ENCODE measurements around the gene HABP4.

The HABP4 gene

DNA sequence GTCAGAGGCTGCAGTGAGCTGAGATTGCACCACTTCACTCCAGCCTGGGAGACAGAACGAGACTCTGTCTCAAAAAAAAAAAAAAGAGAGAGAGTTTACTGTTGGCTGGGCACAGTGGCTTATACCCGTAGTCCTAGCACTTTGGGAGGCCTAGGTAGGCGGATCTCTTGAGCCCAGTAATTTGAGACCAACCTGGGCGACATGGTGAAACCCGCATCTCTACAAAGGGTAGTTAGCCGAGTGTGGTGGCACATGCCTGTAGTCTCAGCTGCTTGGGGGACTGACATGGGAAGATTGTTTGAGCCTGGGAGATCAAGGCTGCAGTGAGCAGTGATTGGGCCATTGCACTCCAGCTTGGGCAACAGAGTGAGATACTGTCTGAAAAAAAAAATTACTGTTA lies 12.6 kb downstream of the HABP4 start:
- H3K4me3 ChIP-seq (ENCODE audit: low read length): no peak overlapping the region
- H3K36me3 ChIP-seq (ENCODE audit: control insufficient read depth, insufficient read depth, low read length): no peaks in the 10 kb centered on the region
- H3K27ac ChIP-seq (ENCODE audit: low read depth, low read length): no peak overlapping the region
- no peak overlapping the region for H3K9ac ChIP-seq (ENCODE audit: low read length)
- no peaks in the 10 kb centered on the region for H3K4me1 ChIP-seq (ENCODE audit: control insufficient read depth, insufficient read depth, low read length)
- H3K27me3 ChIP-seq (ENCODE audit: control insufficient read depth, insufficient read depth, low read length): no peaks in the 10 kb centered on the region

DNA sequence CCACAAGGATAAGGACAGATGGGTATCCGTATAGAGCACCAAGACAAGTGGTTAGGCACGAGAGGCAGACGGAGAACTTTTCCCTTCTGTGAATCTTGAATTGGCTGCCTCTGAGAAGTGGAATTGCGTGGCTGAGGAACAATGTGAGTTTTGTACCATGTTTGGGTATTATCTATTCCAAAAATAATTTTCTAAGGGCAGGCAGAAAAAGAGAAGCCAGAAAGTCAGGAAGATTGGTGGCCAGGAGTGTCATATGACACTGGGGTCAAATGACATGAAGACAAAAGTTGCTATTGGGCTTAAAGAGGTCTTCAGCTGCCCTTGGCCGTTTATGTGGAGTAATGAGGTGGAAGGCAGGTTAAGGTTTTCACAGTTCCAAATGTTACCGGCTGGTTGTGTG lies 14.5 kb downstream of the HABP4 start:
- H3K27ac ChIP-seq (ENCODE audit: low read depth, low read length): no peak overlapping the region
- no peak overlapping the region for H3K4me3 ChIP-seq (ENCODE audit: low read length)
- H3K36me3 ChIP-seq (ENCODE audit: control insufficient read depth, insufficient read depth, low read length): no peaks in the 10 kb centered on the region
- no peak overlapping the region for H3K9ac ChIP-seq (ENCODE audit: low read length)
- no peaks in the 10 kb centered on the region for H3K27me3 ChIP-seq (ENCODE audit: control insufficient read depth, insufficient read depth, low read length)
- H3K4me1 ChIP-seq (ENCODE audit: control insufficient read depth, insufficient read depth, low read length): no peaks in the 10 kb centered on the region

DNA sequence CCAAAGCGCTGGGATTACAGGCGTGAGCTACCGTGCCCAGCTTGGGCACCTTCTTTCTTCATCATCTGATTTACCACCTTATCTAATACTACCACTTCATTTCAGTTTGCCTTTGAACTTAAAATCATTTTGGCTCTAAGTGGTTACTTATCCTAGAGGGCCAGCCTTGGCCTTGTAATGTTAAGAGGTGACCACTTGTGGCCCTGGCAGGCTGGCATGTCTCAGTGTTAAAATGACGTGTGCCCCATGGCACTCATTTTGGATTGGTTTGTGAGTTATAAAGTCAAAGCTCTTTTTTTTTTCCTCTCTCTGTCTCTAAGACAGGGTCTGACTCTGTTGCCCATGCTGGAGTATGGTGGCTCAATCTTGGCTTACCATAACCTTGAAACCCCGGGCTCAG lies 17.8 kb downstream of the HABP4 start:
- no peaks in the 10 kb centered on the region for H3K27me3 ChIP-seq (ENCODE audit: control insufficient read depth, insufficient read depth, low read length)
- no peaks in the 10 kb centered on the region for H3K4me1 ChIP-seq (ENCODE audit: control insufficient read depth, insufficient read depth, low read length)
- no peak overlapping the region for H3K4me3 ChIP-seq (ENCODE audit: low read length)
- peaks cover 4% of the 10 kb centered on the region for H3K36me3 ChIP-seq (ENCODE audit: control insufficient read depth, insufficient read depth, low read length)
- no peak overlapping the region for H3K9ac ChIP-seq (ENCODE audit: low read length)
- no peak overlapping the region for H3K27ac ChIP-seq (ENCODE audit: low read depth, low read length)

- Histone ChIP-seq H3K4me3 (ENCODE audit: low read length) (no peak overlapping the region), H3K36me3 (ENCODE audit: control insufficient read depth, insufficient read depth, low read length) (peaks cover 4% of the 10 kb centered on the region), H3K9ac (ENCODE audit: low read length) (no peak overlapping the region), H3K27me3 (ENCODE audit: control insufficient read depth, insufficient read depth, low read length) (no peaks in the 10 kb centered on the region), H3K27ac (ENCODE audit: low read depth, low read length) (no peak overlapping the region), H3K4me1 (ENCODE audit: control insufficient read depth, insufficient read depth, low read length) (no peaks in the 10 kb centered on the region)
Observed at GRCh38 chr9:96476013-96476412, 26.0 kb downstream of the HABP4 start.

GRCh38 chr9:96476591-96476990 lies 26.6 kb downstream of the HABP4 start:
- H3K36me3 ChIP-seq (ENCODE audit: control insufficient read depth, insufficient read depth, low read length): peaks cover 4% of the 10 kb centered on the region
- H3K4me1 ChIP-seq (ENCODE audit: control insufficient read depth, insufficient read depth, low read length): no peaks in the 10 kb centered on the region
- H3K27ac ChIP-seq (ENCODE audit: low read depth, low read length): no peak overlapping the region
- no peak overlapping the region for H3K4me3 ChIP-seq (ENCODE audit: low read length)
- H3K9ac ChIP-seq (ENCODE audit: low read length): no peak overlapping the region
- H3K27me3 ChIP-seq (ENCODE audit: control insufficient read depth, insufficient read depth, low read length): no peaks in the 10 kb centered on the region

GRCh38 chr9:96478829-96479371 lies 28.9 kb downstream of the HABP4 start:
- Histone ChIP-seq H3K4me1 (ENCODE audit: control insufficient read depth, insufficient read depth, low read length) (no peaks in the 10 kb centered on the region), H3K36me3 (ENCODE audit: control insufficient read depth, insufficient read depth, low read length) (no peaks in the 10 kb centered on the region)

DNA sequence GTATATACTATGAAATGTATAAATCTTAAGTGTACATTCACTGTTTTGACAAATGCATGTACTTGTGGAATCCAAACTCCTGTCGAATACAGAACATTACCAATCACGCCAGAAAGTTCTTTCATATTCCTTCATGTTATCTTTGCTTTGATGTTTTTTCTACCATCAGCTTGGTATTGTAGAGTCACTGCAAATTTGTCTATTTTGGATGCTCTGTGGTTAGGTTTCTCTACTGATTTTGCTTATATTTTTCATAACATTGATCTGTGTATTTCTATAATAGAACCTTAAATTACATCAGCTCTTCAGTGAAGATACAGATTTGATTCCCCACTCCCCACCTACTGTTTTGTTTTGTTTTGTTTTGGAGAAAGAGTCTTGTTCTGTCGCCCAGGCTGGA lies 30.8 kb downstream of the HABP4 start:
- Histone ChIP-seq H3K9ac (ENCODE audit: low read length) (no peak overlapping the region), H3K4me3 (ENCODE audit: low read length) (no peak overlapping the region), H3K36me3 (ENCODE audit: control insufficient read depth, insufficient read depth, low read length) (peaks cover 3% of the 10 kb centered on the region), H3K27me3 (ENCODE audit: control insufficient read depth, insufficient read depth, low read length) (no peaks in the 10 kb centered on the region), H3K27ac (ENCODE audit: low read depth, low read length) (no peak overlapping the region), H3K4me1 (ENCODE audit: control insufficient read depth, insufficient read depth, low read length) (no peaks in the 10 kb centered on the region)

More at GRCh38 chr9:96478829-96479371, 28.9 kb downstream of the HABP4 start:
- Histone ChIP-seq H3K9ac (ENCODE audit: low read length) (no peak overlapping the region), H3K27ac (ENCODE audit: low read depth, low read length) (no peak overlapping the region), H3K27me3 (ENCODE audit: control insufficient read depth, insufficient read depth, low read length) (no peaks in the 10 kb centered on the region), H3K4me3 (ENCODE audit: low read length) (no peak overlapping the region)

DNA sequence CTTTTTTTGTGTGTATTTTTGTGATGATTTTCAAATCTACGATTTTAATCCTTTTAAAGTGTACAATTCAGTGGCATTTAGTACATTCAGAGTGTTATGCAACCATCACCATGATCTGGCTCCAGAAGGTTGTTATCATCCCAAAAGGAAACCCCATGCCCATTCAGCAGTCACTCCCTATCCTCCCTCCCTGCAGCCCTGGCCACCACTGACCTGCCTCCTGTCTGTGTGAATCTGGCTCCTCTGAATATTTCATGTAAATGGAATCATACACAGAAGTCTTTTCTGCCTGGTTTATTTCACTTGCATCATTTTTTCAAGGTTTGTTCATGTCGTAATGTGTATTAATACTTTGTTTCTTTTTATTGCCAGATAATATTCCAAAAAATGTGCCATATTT lies 32.5 kb downstream of the HABP4 start:
- Histone ChIP-seq H3K4me3 (ENCODE audit: low read length) (no peak overlapping the region), H3K27ac (ENCODE audit: low read depth, low read length) (no peak overlapping the region), H3K36me3 (ENCODE audit: control insufficient read depth, insufficient read depth, low read length) (peaks cover 3% of the 10 kb centered on the region), H3K27me3 (ENCODE audit: control insufficient read depth, insufficient read depth, low read length) (no peaks in the 10 kb centered on the region), H3K4me1 (ENCODE audit: control insufficient read depth, insufficient read depth, low read length) (peaks cover 10% of the 10 kb centered on the region), H3K9ac (ENCODE audit: low read length) (no peak overlapping the region)

DNA sequence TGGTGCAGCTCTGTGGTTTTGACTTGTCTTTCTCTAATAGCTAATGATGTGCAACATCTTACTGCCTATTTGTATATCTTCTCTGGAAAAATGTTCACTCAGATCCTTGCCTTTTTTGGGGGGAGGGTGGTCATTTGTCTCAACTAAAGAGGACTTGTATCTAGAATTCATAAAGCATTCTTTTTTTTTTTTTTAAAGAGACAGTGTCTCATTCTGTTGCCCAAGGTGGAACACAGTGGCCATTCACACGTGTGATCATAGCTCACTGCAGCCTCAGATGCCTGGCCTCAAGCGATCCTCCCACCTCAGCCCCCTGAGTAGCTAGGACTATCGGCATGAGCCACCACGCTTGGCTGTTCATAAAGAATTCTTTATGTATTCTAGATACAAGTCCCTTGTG lies 33.2 kb downstream of the HABP4 start:
- Histone ChIP-seq H3K27ac (ENCODE audit: low read depth, low read length) (no peak overlapping the region), H3K9ac (ENCODE audit: low read length) (no peak overlapping the region)

GRCh38 chr9:96483733-96484390 lies 33.9 kb downstream of the HABP4 start:
- Histone ChIP-seq H3K27ac (ENCODE audit: low read depth, low read length) (no peak overlapping the region), H3K27me3 (ENCODE audit: control insufficient read depth, insufficient read depth, low read length) (no peaks in the 10 kb centered on the region), H3K4me1 (ENCODE audit: control insufficient read depth, insufficient read depth, low read length) (peaks cover 10% of the 10 kb centered on the region), H3K9ac (ENCODE audit: low read length) (no peak overlapping the region), H3K36me3 (ENCODE audit: control insufficient read depth, insufficient read depth, low read length) (peaks cover 7% of the 10 kb centered on the region), H3K4me3 (ENCODE audit: low read length) (no peak overlapping the region)

More for the DNA sequence above, 33.2 kb downstream of the HABP4 start:
- Histone ChIP-seq H3K36me3 (ENCODE audit: control insufficient read depth, insufficient read depth, low read length) (peaks cover 4% of the 10 kb centered on the region), H3K4me3 (ENCODE audit: low read length) (no peak overlapping the region), H3K27me3 (ENCODE audit: control insufficient read depth, insufficient read depth, low read length) (no peaks in the 10 kb centered on the region), H3K4me1 (ENCODE audit: control insufficient read depth, insufficient read depth, low read length) (peaks cover 10% of the 10 kb centered on the region)

GRCh38 chr9:96484521-96484931 lies 34.6 kb downstream of the HABP4 start:
- Histone ChIP-seq H3K36me3 (ENCODE audit: control insufficient read depth, insufficient read depth, low read length) (peaks cover 7% of the 10 kb centered on the region), H3K27ac (ENCODE audit: low read depth, low read length) (no peak overlapping the region)

DNA sequence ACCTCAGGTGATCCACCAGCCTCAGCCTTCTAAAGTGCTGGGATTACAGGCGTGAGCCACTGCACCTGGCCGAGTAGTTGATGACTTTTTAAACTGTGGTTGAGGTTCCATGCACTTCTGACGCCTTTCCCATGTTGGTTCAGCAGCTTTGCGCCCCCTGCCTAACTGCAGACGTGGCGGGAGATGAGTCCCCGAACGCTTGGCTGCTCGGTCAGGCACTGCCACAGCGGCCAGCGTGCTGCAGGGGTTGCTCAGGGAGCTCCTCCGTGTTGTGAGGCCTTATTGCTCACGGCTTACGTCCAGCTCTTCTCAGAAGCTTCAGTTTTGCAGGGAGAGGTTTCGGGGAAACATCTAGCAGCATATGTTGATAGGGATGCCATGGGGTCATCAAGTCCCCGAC lies 35.3 kb downstream of the HABP4 start:
- no peak overlapping the region for H3K4me3 ChIP-seq (ENCODE audit: low read length)
- peaks cover 7% of the 10 kb centered on the region for H3K36me3 ChIP-seq (ENCODE audit: control insufficient read depth, insufficient read depth, low read length)
- peaks cover 10% of the 10 kb centered on the region for H3K4me1 ChIP-seq (ENCODE audit: control insufficient read depth, insufficient read depth, low read length)
- H3K9ac ChIP-seq (ENCODE audit: low read length): no peak overlapping the region
- no peaks in the 10 kb centered on the region for H3K27me3 ChIP-seq (ENCODE audit: control insufficient read depth, insufficient read depth, low read length)
- no peak overlapping the region for H3K27ac ChIP-seq (ENCODE audit: low read depth, low read length)

More at GRCh38 chr9:96484521-96484931, 34.6 kb downstream of the HABP4 start:
- no peaks in the 10 kb centered on the region for H3K27me3 ChIP-seq (ENCODE audit: control insufficient read depth, insufficient read depth, low read length)
- peaks cover 10% of the 10 kb centered on the region for H3K4me1 ChIP-seq (ENCODE audit: control insufficient read depth, insufficient read depth, low read length)
- H3K4me3 ChIP-seq (ENCODE audit: low read length): no peak overlapping the region
- H3K9ac ChIP-seq (ENCODE audit: low read length): no peak overlapping the region

- peaks cover 10% of the 10 kb centered on the region for H3K4me1 ChIP-seq (ENCODE audit: control insufficient read depth, insufficient read depth, low read length)
- H3K9ac ChIP-seq (ENCODE audit: low read length): no peak overlapping the region
- peaks cover 11% of the 10 kb centered on the region for H3K36me3 ChIP-seq (ENCODE audit: control insufficient read depth, insufficient read depth, low read length)
- H3K4me3 ChIP-seq (ENCODE audit: low read length): no peak overlapping the region
- H3K27ac ChIP-seq (ENCODE audit: low read depth, low read length): peak overlapping the region; percentile 48
- no peaks in the 10 kb centered on the region for H3K27me3 ChIP-seq (ENCODE audit: control insufficient read depth, insufficient read depth, low read length)
Observed at GRCh38 chr9:96486386-96487028, 36.5 kb downstream of the HABP4 start.

Measured in rectal smooth muscle tissue (tissue), 1 donor.